Activated gamma-delta T cell treated with anti-CD3 and anti-CD28 coated beads, Interleukin-2, amount 50 U/mL, for 16 hours (primary cell): Measurements from ENCODE around the gene PAM.

ENCODE experiments used
- DNase-seq: peaks from one replicate; pipeline ENCODE4 v3.0.0-alpha.2; 2020; ENCODE audit warnings: low read depth

Gene PAM

GRCh38 chr5:102781786-102782185, 26.7 kb downstream of the PAM start:
- no peak for DNase-seq

GRCh38 chr5:102782217-102782872, 27.2 kb downstream of the PAM start:
- DNase-seq: no peak

GRCh38 chr5:102787134-102787533, 32.0 kb downstream of the PAM start:
- no peak for DNase-seq

- DNase-seq: no peak
Measured at GRCh38 chr5:102788788-102789187, 33.7 kb downstream of the PAM start.

GRCh38 chr5:102789469-102789868, 34.4 kb downstream of the PAM start:
- DNase-seq: no peak

GRCh38 chr5:102790748-102791147, 35.6 kb downstream of the PAM start:
- no peak for DNase-seq

- no peak for DNase-seq
Measured at GRCh38 chr5:102792705-102793104, 37.6 kb downstream of the PAM start.

- no peak for DNase-seq
Measured at GRCh38 chr5:102794047-102794446, 38.9 kb downstream of the PAM start.

- DNase-seq: no peak
Measured at GRCh38 chr5:102794677-102795331, 39.7 kb downstream of the PAM start.

- no peak for DNase-seq
Measured at GRCh38 chr5:102795526-102795925, 40.4 kb downstream of the PAM start.

GRCh38 chr5:102796009-102796408, 40.9 kb downstream of the PAM start:
- DNase-seq: no peak

GRCh38 chr5:102796498-102796897, 41.4 kb downstream of the PAM start:
- no peak for DNase-seq

GRCh38 chr5:102797322-102797884, 42.3 kb downstream of the PAM start:
- DNase-seq: no peak

- no peak for DNase-seq
Measured at GRCh38 chr5:102798104-102798785, 43.1 kb downstream of the PAM start.

- DNase-seq: no peak
Measured at GRCh38 chr5:102799017-102799416, 43.9 kb downstream of the PAM start.

- no peak for DNase-seq
Measured at GRCh38 chr5:102800427-102800826, 45.3 kb downstream of the PAM start.

GRCh38 chr5:102801371-102801770, 46.3 kb downstream of the PAM start:
- DNase-seq: peak; percentile 1

GRCh38 chr5:102802708-102803458, 47.8 kb downstream of the PAM start:
- no peak for DNase-seq

- DNase-seq: no peak
Measured at GRCh38 chr5:102807878-102808502, 52.9 kb downstream of the PAM start.

GRCh38 chr5:102809033-102809432, 53.9 kb downstream of the PAM start:
- DNase-seq: no peak

- no peak for DNase-seq
Measured at GRCh38 chr5:102811972-102812371, 56.9 kb downstream of the PAM start.

GRCh38 chr5:102813740-102814139, 58.6 kb downstream of the PAM start:
- DNase-seq: no peak
